Measurements from ENCODE around the gene DNAJC7.

Gene DNAJC7

GRCh38 chr17:41962111-41962510 is 55.1 kb downstream of the DNAJC7 start:
- H3K36me3 ChIP-seq (ENCODE audit: control insufficient read depth in 5 of 5, insufficient read depth in 5 of 5, low read length in 5 of 5): no peaks in the 10 kb centered on the region
- no peak overlapping the region for H3K4me3 ChIP-seq (ENCODE audit: low read depth in 1 of 5, low read length in 5 of 5)
- no peaks in the 10 kb centered on the region for H3K27me3 ChIP-seq (ENCODE audit: control insufficient read depth in 5 of 5, insufficient read depth in 4 of 5, low read length in 5 of 5)
- H3K4me1 ChIP-seq (ENCODE audit: control insufficient read depth in 5 of 5, insufficient read depth in 5 of 5, low read length in 5 of 5): peaks cover 14 to 54% (median 33%) of the 10 kb centered on the region in 5 donors
- H3K9me3 ChIP-seq (ENCODE audit: control insufficient read depth in 5 of 5, low read length in 5 of 5): no peaks in the 10 kb centered on the region
- no peak overlapping the region for H3K9ac ChIP-seq (ENCODE audit: low read length in 5 of 5)
- no peak overlapping the region for H3K27ac ChIP-seq (ENCODE audit: low read depth, low read length)

- no peak overlapping the region for H3K4me3 ChIP-seq (ENCODE audit: low read depth in 1 of 5, low read length in 5 of 5)
- H3K9me3 ChIP-seq (ENCODE audit: control insufficient read depth in 5 of 5, low read length in 5 of 5): no peaks in the 10 kb centered on the region
- peaks cover 2 to 38% (median 15%) of the 10 kb centered on the region in 5 donors for H3K4me1 ChIP-seq (ENCODE audit: control insufficient read depth in 5 of 5, insufficient read depth in 5 of 5, low read length in 5 of 5)
- H3K9ac ChIP-seq (ENCODE audit: low read length in 5 of 5): peak overlapping the region in 1 of 5 donors; percentile 36
- no peak overlapping the region for H3K27ac ChIP-seq (ENCODE audit: low read depth, low read length)
- H3K27me3 ChIP-seq (ENCODE audit: control insufficient read depth in 5 of 5, insufficient read depth in 4 of 5, low read length in 5 of 5): no peaks in the 10 kb centered on the region
- H3K36me3 ChIP-seq (ENCODE audit: control insufficient read depth in 5 of 5, insufficient read depth in 5 of 5, low read length in 5 of 5): no peaks in the 10 kb centered on the region
Measured at GRCh38 chr17:41959336-41960095, 57.7 kb downstream of the DNAJC7 start.

- H3K27ac ChIP-seq (ENCODE audit: low read depth, low read length): no peak overlapping the region
- no peak overlapping the region for H3K4me3 ChIP-seq (ENCODE audit: low read depth in 1 of 5, low read length in 5 of 5)
- H3K9me3 ChIP-seq (ENCODE audit: control insufficient read depth in 5 of 5, low read length in 5 of 5): no peaks in the 10 kb centered on the region
- no peaks in the 10 kb centered on the region for H3K27me3 ChIP-seq (ENCODE audit: control insufficient read depth in 5 of 5, insufficient read depth in 4 of 5, low read length in 5 of 5)
- no peaks in the 10 kb centered on the region for H3K36me3 ChIP-seq (ENCODE audit: control insufficient read depth in 5 of 5, insufficient read depth in 5 of 5, low read length in 5 of 5)
- peaks cover 2 to 36% (median 15%) of the 10 kb centered on the region in 5 donors for H3K4me1 ChIP-seq (ENCODE audit: control insufficient read depth in 5 of 5, insufficient read depth in 5 of 5, low read length in 5 of 5)
- no peak overlapping the region for H3K9ac ChIP-seq (ENCODE audit: low read length in 5 of 5)
Measured at GRCh38 chr17:41959030-41959335, 58.3 kb downstream of the DNAJC7 start.

GRCh38 chr17:41957869-41958439 is 59.3 kb downstream of the DNAJC7 start:
- H3K9ac ChIP-seq (ENCODE audit: low read length in 5 of 5): peak overlapping the region in 1 of 5 donors; percentile 47
- H3K4me1 ChIP-seq (ENCODE audit: control insufficient read depth in 5 of 5, insufficient read depth in 5 of 5, low read length in 5 of 5): peaks cover 2 to 33% (median 15%) of the 10 kb centered on the region in 5 donors
- no peak overlapping the region for H3K27ac ChIP-seq (ENCODE audit: low read depth, low read length)
- no peaks in the 10 kb centered on the region for H3K27me3 ChIP-seq (ENCODE audit: control insufficient read depth in 5 of 5, insufficient read depth in 4 of 5, low read length in 5 of 5)
- H3K4me3 ChIP-seq (ENCODE audit: low read depth in 1 of 5, low read length in 5 of 5): no peak overlapping the region
- no peaks in the 10 kb centered on the region for H3K9me3 ChIP-seq (ENCODE audit: control insufficient read depth in 5 of 5, low read length in 5 of 5)
- no peaks in the 10 kb centered on the region for H3K36me3 ChIP-seq (ENCODE audit: control insufficient read depth in 5 of 5, insufficient read depth in 5 of 5, low read length in 5 of 5)

- Histone ChIP-seq H3K9ac (ENCODE audit: low read length in 5 of 5) (peak overlapping the region in 1 of 5 donors; percentile 47), H3K4me1 (ENCODE audit: control insufficient read depth in 5 of 5, insufficient read depth in 5 of 5, low read length in 5 of 5) (peaks cover 0 to 26% (median 11%) of the 10 kb centered on the region in 5 donors), H3K27me3 (ENCODE audit: control insufficient read depth in 5 of 5, insufficient read depth in 4 of 5, low read length in 5 of 5) (no peaks in the 10 kb centered on the region), H3K36me3 (ENCODE audit: control insufficient read depth in 5 of 5, insufficient read depth in 5 of 5, low read length in 5 of 5) (no peaks in the 10 kb centered on the region), H3K9me3 (ENCODE audit: control insufficient read depth in 5 of 5, low read length in 5 of 5) (no peaks in the 10 kb centered on the region), H3K4me3 (ENCODE audit: low read depth in 1 of 5, low read length in 5 of 5) (no peak overlapping the region), H3K27ac (ENCODE audit: low read depth, low read length) (no peak overlapping the region)
Measured at GRCh38 chr17:41957031-41957868, 60.0 kb downstream of the DNAJC7 start.

GRCh38 chr17:41956522-41956921 is 60.7 kb downstream of the DNAJC7 start:
- Histone ChIP-seq H3K9me3 (ENCODE audit: control insufficient read depth in 5 of 5, low read length in 5 of 5) (no peaks in the 10 kb centered on the region), H3K9ac (ENCODE audit: low read length in 5 of 5) (peak overlapping the region in 1 of 5 donors; percentile 11), H3K4me3 (ENCODE audit: low read depth in 1 of 5, low read length in 5 of 5) (no peak overlapping the region), H3K4me1 (ENCODE audit: control insufficient read depth in 5 of 5, insufficient read depth in 5 of 5, low read length in 5 of 5) (peaks cover 0 to 25% (median 11%) of the 10 kb centered on the region in 5 donors), H3K36me3 (ENCODE audit: control insufficient read depth in 5 of 5, insufficient read depth in 5 of 5, low read length in 5 of 5) (no peaks in the 10 kb centered on the region), H3K27me3 (ENCODE audit: control insufficient read depth in 5 of 5, insufficient read depth in 4 of 5, low read length in 5 of 5) (no peaks in the 10 kb centered on the region), H3K27ac (ENCODE audit: low read depth, low read length) (no peak overlapping the region)

- Histone ChIP-seq H3K9ac (ENCODE audit: low read length in 5 of 5) (no peak overlapping the region), H3K4me1 (ENCODE audit: control insufficient read depth in 5 of 5, insufficient read depth in 5 of 5, low read length in 5 of 5) (peaks cover 0 to 7% (median 0%) of the 10 kb centered on the region in 5 donors), H3K36me3 (ENCODE audit: control insufficient read depth in 5 of 5, insufficient read depth in 5 of 5, low read length in 5 of 5) (peaks cover 0 to 7% (median 0%) of the 10 kb centered on the region in 5 donors), H3K27me3 (ENCODE audit: control insufficient read depth in 5 of 5, insufficient read depth in 4 of 5, low read length in 5 of 5) (no peaks in the 10 kb centered on the region), H3K27ac (ENCODE audit: low read depth, low read length) (no peak overlapping the region), H3K4me3 (ENCODE audit: low read depth in 1 of 5, low read length in 5 of 5) (no peak overlapping the region), H3K9me3 (ENCODE audit: control insufficient read depth in 5 of 5, low read length in 5 of 5) (no peaks in the 10 kb centered on the region)
Measured at GRCh38 chr17:41948762-41949460, 68.3 kb downstream of the DNAJC7 start.

- Histone ChIP-seq H3K27ac (ENCODE audit: low read depth, low read length) (no peak overlapping the region), H3K4me1 (ENCODE audit: control insufficient read depth in 5 of 5, insufficient read depth in 5 of 5, low read length in 5 of 5) (peaks cover 0 to 13% (median 5%) of the 10 kb centered on the region in 5 donors), H3K4me3 (ENCODE audit: low read depth in 1 of 5, low read length in 5 of 5) (no peak overlapping the region), H3K9me3 (ENCODE audit: control insufficient read depth in 5 of 5, low read length in 5 of 5) (no peaks in the 10 kb centered on the region), H3K27me3 (ENCODE audit: control insufficient read depth in 5 of 5, insufficient read depth in 4 of 5, low read length in 5 of 5) (no peaks in the 10 kb centered on the region), H3K9ac (ENCODE audit: low read length in 5 of 5) (no peak overlapping the region), H3K36me3 (ENCODE audit: control insufficient read depth in 5 of 5, insufficient read depth in 5 of 5, low read length in 5 of 5) (peaks cover 0 to 7% (median 0%) of the 10 kb centered on the region in 5 donors)
Measured at GRCh38 chr17:41944943-41945342, 72.3 kb downstream of the DNAJC7 start.

- H3K4me3 ChIP-seq (ENCODE audit: low read depth in 1 of 5, low read length in 5 of 5): no peak overlapping the region
- H3K9ac ChIP-seq (ENCODE audit: low read length in 5 of 5): no peak overlapping the region
- no peak overlapping the region for H3K27ac ChIP-seq (ENCODE audit: low read depth, low read length)
- H3K9me3 ChIP-seq (ENCODE audit: control insufficient read depth in 5 of 5, low read length in 5 of 5): no peaks in the 10 kb centered on the region
- peaks cover 0 to 28% (median 15%) of the 10 kb centered on the region in 5 donors for H3K4me1 ChIP-seq (ENCODE audit: control insufficient read depth in 5 of 5, insufficient read depth in 5 of 5, low read length in 5 of 5)
- H3K27me3 ChIP-seq (ENCODE audit: control insufficient read depth in 5 of 5, insufficient read depth in 4 of 5, low read length in 5 of 5): no peaks in the 10 kb centered on the region
- no peaks in the 10 kb centered on the region for H3K36me3 ChIP-seq (ENCODE audit: control insufficient read depth in 5 of 5, insufficient read depth in 5 of 5, low read length in 5 of 5)
Measured at GRCh38 chr17:41943492-41943891, 73.7 kb downstream of the DNAJC7 start.
